HG02970 (cell line): ENCODE data around the gene PRG3.
"Not testable (repeated sequence)": the region's sequence is repeated elsewhere in the genome, so short reads cannot be mapped to it uniquely, and the experiment has no call there.

Source experiments
- ATAC-seq: cut with Tn5 transposase; IDR thresholded peaks from one replicate; pipeline ENCODE4 v1.9.1; 2021; ENCODE audit warnings: mild to moderate bottlenecking, moderate library complexity, moderate number of reproducible peaks; ENCODE audit not compliant: unreplicated experiment, low FRiP score

Gene PRG3

GRCh38 chr11:57363131-57364080, 17.5 kb downstream of the PRG3 start:
- no peak for ATAC-seq

- no peak for ATAC-seq
Observed at GRCh38 chr11:57361926-57362325, 19.0 kb downstream of the PRG3 start.

GRCh38 chr11:57361420-57361819, 19.5 kb downstream of the PRG3 start:
- ATAC-seq, result not testable (repeated sequence)

- ATAC-seq, result no peak
Observed at GRCh38 chr11:57360991-57361390, 20.0 kb downstream of the PRG3 start.

- no peak for ATAC-seq
Observed at GRCh38 chr11:57359896-57360690, 20.9 kb downstream of the PRG3 start.

GRCh38 chr11:57359396-57359795, 21.6 kb downstream of the PRG3 start:
- ATAC-seq, result no peak

GRCh38 chr11:57358991-57359390, 22.0 kb downstream of the PRG3 start:
- no peak for ATAC-seq

GRCh38 chr11:57358543-57358961, 22.4 kb downstream of the PRG3 start:
- ATAC-seq, result no peak

GRCh38 chr11:57357856-57358255, 23.1 kb downstream of the PRG3 start:
- ATAC-seq, result no peak

- no peak for ATAC-seq
Observed at GRCh38 chr11:57357310-57357709, 23.6 kb downstream of the PRG3 start.

GRCh38 chr11:57356268-57356667, 24.7 kb downstream of the PRG3 start:
- ATAC-seq, result no peak

GRCh38 chr11:57354699-57355098, 26.3 kb downstream of the PRG3 start:
- ATAC-seq, result no peak

- no peak for ATAC-seq
Observed at GRCh38 chr11:57353852-57354251, 27.1 kb downstream of the PRG3 start.

- no peak for ATAC-seq
Observed at GRCh38 chr11:57353446-57353845, 27.5 kb downstream of the PRG3 start.

GRCh38 chr11:57353036-57353435, 27.9 kb downstream of the PRG3 start:
- ATAC-seq, result no peak

GRCh38 chr11:57349491-57350274, 31.3 kb downstream of the PRG3 start:
- ATAC-seq, result no peak

- no peak for ATAC-seq
Observed at GRCh38 chr11:57348636-57349313, 32.2 kb downstream of the PRG3 start.

- ATAC-seq, result no peak
Observed at GRCh38 chr11:57348052-57348451, 32.9 kb downstream of the PRG3 start.

- no peak for ATAC-seq
Observed at GRCh38 chr11:57347336-57347735, 33.6 kb downstream of the PRG3 start.

- no peak for ATAC-seq
Observed at GRCh38 chr11:57345555-57346211, 35.3 kb downstream of the PRG3 start.
